HL-60/S4 treated with phorbol 12-myristate 13-acetate at 8.2 ng/mL for 4 days and 3 days (cell line): ENCODE results near the gene ADAM10.
"Not testable (repeated sequence)": the region's sequence is repeated elsewhere in the genome, so short reads cannot be mapped to it uniquely, and the experiment has no call there.

Source experiments
- in situ Hi-C: fragments of 300-500 bp; cut with MboI; formaldehyde crosslinking; loops from 2 replicates; pipeline ENCODE4 v1.15.0; 2022; ENCODE audit warnings: low sequenced_read_pairs

ADAM10 gene

GRCh38 chr15:58682234-58682633, 67.3 kb downstream of the ADAM10 start:
- in situ Hi-C loops: no loop called here

DNA sequence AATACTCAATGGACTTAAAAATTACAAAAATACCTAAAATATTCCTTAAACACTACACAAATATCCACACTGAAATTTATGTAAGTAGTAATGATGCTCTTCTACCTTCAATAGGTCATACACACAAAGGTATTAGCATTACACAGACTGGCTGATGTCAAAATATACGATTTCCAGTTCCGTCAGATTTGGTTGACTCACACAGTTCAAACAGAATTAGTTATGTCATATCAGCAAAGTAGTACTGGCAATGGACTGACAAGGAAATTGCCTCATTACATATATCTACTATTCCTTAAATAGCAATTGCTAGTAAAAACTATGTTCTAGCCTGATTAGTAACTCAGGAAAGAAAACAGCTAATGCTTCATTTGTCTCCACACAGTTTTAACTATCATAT, 70.8 kb downstream of the ADAM10 start:
- in situ Hi-C loops: no loop called here

DNA sequence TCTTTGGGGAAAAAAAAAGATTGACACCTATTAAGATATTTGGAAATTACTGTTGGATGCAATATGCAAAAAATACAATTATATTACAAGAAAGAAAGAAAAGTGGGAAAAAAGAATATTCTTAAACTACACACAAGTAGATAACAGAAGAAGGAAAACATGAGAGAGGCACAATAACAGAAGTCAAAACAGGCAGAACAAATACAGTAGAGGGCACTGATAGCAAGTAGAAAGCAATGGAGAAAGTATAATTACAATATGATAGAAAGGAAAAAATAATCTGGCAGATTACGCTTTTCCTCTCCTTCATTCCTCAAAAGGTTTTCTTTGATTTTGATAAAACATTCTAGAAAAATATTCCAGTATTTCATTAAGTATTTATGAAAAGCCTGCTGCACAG, 72.1 kb downstream of the ADAM10 start:
- in situ Hi-C loops: no loop called here

DNA sequence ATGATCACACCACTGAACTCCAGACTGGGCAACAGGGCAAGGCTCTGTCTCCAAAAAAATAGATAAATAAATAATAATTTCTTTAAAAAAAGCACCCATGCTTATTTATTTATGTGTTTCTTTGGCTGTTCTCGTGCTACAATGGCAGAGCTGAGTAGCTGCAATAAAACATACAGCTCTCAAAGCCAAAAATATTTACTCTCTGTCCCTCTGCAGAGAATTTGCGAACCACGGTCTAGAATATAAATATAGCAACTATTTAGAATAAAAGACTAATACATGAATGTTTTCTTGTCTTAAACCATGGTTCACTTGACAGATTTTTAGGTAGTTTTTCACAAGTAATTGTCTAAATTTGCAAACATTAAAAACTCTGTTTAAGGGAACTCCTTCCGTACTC, 72.7 kb downstream of the ADAM10 start:
- in situ Hi-C loops: no loop called here

GRCh38 chr15:58671186-58671585, 78.3 kb downstream of the ADAM10 start:
- in situ Hi-C loops: no loop called here

DNA sequence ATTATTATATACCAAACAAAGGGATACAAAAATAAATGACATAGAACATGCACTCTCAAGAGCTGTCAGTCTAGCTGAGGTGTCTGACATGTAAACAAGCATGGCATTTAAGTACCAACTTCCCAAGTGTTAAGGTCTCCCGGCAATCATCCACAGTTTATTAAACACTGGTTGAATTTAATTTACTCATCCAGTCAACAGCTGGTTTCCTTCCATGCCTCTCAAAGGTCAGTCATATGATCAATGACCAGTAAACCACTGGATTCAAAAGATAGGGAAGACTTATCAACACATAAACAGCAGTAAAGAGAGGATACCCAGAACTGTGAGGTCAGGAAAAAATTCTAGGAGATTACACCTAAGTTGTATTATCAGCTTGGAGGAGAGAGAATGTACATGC, 80.4 kb downstream of the ADAM10 start:
- in situ Hi-C loops: no loop called here

- in situ Hi-C loops: no loop called here
These were observed 82.5 kb downstream of the ADAM10 start for GRCh38 chr15:58666957-58667356.

GRCh38 chr15:58665672-58666071, 83.8 kb downstream of the ADAM10 start:
- in situ Hi-C loops: no loop called here

GRCh38 chr15:58650102-58650501, 99.4 kb downstream of the ADAM10 start:
- in situ Hi-C loops: no loop called here

- in situ Hi-C loops: no loop called here
These were observed 100.3 kb downstream of the ADAM10 start for GRCh38 chr15:58649175-58649574.

DNA sequence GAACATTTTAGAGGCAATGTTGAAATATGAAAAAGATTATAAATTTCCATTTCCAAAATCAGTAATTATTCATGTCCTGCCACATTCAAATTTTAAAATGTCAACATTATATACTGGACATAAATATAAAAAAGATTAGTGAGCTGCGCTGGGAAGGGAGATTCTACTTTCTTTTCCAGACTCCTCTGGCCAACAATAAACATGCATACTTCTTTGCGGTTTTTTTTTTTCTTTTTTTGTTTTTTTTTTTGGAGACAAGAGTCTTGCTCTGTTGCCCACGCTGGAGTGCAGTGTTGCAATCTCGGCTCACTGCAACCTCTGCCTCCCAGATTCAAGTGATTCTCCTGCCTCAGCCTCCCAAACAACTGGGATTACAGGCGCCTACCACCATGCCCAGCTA, 105.5 kb downstream of the ADAM10 start:
- in situ Hi-C loops: no loop called here

GRCh38 chr15:58641660-58642059, 107.8 kb downstream of the ADAM10 start:
- in situ Hi-C loops: no loop called here

- in situ Hi-C loops: no loop called here
These were observed 109.5 kb downstream of the ADAM10 start for GRCh38 chr15:58639992-58640391.

DNA sequence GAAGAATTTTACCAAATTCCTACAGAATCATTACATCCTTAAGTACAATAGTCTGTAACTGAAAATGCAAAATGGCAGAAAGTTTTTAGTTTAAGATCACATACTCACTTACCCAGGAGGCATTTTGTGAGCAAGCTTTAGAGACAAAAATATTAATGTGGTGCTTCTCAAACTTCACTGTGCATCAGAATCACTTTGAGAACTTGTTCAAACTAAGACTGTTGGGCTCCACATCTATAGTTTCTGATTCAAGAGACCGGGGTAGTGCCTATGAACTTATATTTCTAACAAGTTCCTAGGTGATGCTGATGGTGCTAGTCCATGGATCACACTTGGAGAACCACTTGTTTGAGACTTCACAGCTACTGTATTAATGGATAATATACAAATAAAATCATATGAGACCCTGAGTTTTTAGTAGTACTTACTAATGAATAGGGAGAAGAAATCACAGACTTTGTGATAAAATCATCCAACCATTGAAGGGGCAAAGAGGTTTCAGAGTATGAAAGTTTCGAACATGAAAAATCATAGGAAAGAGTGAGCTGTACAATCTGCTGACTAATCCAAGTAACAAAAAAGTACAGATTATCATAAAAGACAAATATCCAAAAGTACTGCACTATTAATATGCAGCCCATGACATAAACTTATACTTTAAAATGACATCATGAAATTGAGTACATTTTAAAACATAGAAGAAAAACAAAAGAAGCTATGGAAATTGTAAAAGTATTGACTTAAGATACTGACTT, 110.3 kb downstream of the ADAM10 start:
- in situ Hi-C loops: no loop called here

DNA sequence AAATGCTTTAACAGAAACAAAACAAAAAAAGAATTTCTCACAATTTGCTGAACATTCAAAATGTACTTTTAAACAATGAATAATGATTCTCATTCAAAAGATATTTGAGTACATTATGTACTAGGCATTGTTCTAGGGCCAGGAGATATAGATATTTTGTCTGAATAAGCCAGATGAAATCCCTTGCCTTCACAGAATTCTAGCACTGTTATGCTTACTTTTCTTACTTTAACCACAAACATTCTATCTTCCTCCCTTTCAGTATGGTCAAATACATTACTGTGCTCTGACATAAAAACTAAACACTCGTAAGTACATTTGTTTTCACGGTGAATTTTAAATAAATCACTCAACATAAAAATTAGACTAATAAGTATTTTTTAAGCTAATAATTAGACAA, 116.7 kb downstream of the ADAM10 start:
- in situ Hi-C loops: no loop called here

DNA sequence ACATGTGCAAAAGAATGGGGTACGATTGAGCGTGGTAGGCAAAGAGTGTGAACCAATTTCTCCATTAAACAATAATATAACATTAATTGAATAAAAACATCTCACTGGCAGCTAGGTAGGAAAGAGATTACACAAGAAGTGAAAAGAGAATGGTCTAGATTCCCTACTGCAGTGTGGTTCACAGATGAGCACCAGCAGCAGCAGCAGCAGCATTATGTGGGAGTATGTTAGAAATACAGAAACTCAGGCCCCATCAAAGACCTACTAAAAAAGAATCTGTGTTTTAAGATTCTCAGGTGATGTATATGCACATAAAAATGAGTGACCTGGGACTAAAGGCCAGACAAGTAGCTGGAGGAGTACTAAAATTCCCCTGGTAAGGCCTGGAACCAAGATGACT, 118.2 kb downstream of the ADAM10 start:
- in situ Hi-C loops: no loop called here

DNA sequence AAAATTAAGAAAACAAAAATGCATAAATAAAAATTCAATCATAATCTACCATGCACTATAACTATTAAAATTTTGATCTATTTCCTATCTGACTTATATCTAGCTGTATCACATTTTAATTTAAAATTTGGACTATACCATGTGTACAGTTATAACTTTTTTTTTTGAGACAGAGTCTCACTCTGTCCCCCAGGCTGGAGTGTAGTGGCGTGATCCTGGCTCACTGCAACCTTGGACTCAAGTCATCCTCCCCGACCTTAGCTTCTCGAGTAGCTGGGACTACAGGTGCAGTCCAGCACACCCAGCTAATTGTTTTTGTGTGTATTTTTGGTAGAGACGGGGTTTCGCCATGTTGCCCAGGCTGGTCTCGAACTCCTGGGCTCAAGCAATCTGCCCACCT, 119.9 kb downstream of the ADAM10 start:
- in situ Hi-C loops: no loop called here

GRCh38 chr15:58628206-58628947, 121.1 kb downstream of the ADAM10 start:
- in situ Hi-C loops: no loop called here

- in situ Hi-C loops: no loop called here
These were observed 121.8 kb downstream of the ADAM10 start for GRCh38 chr15:58627701-58628100.

GRCh38 chr15:58627046-58627445, 122.5 kb downstream of the ADAM10 start:
- in situ Hi-C loops: no loop called here

DNA sequence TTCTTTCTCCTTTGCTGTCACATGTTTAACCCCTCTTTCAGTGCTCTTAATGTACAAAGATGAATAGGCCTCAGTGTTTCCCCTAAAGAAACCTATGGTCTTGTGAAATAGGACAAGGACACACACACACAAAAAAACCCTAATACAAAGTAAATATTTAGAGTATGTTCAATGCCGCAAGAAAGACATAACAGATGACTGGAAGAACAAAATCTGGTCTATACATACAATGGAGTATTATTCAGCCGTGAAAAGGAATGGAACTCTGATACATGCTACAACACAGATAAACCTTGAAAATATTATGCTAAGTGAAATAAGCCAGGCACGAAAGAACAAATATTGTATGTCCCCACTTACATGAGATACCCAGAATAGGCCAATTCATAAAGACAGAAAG, 123.1 kb downstream of the ADAM10 start:
- in situ Hi-C loops: no loop called here

DNA sequence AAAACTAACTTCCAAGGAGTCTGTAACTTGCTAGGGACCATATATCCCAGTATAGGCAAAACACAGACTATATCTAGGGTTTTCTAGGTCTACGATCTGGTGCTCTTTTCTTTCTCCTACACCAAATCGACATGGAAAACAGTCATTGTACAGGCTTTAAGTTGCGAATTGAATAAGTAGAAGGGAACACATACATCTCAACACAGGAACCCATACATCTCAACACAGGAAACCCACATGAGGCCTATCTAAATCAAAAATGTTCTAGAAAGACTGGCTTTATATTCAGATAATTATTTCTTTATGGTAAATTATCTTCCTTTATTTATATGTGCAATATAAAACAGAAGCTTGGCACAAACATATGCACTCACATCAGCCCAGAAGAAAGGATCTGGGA, 126.6 kb downstream of the ADAM10 start:
- in situ Hi-C loops: no loop called here

GRCh38 chr15:58620268-58620667, 129.2 kb downstream of the ADAM10 start:
- in situ Hi-C loops: not testable (repeated sequence)
